Fibroblast of skin of back (primary cell): ENCODE results near the gene LKAAEAR1.

Experiments
- DNase-seq: peaks from one replicate; pipeline ENCODE4 v3.0.0-alpha.2; 2013

Gene LKAAEAR1

GRCh38 chr20:64035933-64036345 is 48.3 kb downstream of the LKAAEAR1 start, which contains the start of gene C20orf204:
Gene C20orf204, plus strand, starts transcription at chr20:64036182. Its CDS starts 142 bp downstream, at chr20:64036324.
- DNase-seq: no peak

DNA sequence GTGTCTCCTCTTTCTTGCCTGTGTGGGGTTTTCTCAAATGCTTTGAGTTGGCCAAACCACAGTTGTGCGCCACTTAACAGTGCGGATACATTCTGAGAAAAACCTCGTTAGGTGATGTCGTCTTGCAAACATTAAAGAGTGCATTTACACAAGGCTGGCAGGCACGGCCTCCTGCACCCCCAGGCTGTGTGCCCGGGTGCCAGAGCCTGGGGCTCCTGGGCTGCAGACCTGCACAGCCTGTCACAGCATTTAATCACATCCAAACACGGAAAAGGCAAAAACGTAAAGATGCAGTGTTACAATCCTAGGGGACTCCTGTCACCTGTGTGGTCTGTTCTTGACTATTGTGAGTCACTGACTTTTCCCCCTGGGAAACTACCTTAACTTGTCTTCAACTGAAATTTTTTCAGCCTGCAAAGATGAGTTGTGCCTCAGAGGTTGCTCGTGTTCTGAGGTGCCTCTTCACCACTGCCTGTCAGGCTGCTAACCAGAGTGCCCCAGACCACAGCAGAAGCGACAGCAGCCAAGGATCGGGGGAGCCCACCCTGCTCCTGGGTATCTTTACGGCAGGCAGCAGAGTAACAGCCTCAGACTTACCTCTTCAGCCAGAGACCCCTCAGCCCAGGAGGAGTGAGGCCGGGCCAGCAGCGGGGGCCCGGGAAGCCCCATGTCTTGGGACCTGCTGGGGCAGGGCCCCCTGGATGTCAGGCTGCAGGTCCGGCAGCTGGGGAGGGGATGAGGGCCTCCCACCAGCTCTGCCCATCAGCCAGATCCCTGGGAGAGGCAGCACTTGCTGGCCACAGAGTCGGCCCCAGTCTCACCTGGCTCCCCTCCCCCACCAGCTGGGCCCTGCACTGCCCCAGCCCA is 48.9 kb downstream of the LKAAEAR1 start:
- DNase-seq: no peak

GRCh38 chr20:64033981-64034493 is 50.2 kb downstream of the LKAAEAR1 start:
- no peak for DNase-seq
